WTC11 (cell line): ENCODE results near the gene SLC34A1. TPM values are rescaled to one million over a fixed set of nuclear protein-coding genes. Genes with fewer than 3 reads are reported as not detected.

Experiments used
- total RNA-seq: library from RNA; stranded (reverse); gene quantifications from 3 replicates; pipeline ENCODE4 v1.2.3, GENCODE V29; 2021
- TF ChIP-seq, protein P1 (sequence below): fragments of 250-450 bp; sonication (Bioruptor Pico); IDR thresholded peaks from 2 replicates; pipeline ENCODE4 v1.9.0; 2021; ENCODE audit warnings: mild to moderate bottlenecking

Gene SLC34A1
- total RNA-seq, 1 experiment from 2014 or later, result not detected

DNA sequence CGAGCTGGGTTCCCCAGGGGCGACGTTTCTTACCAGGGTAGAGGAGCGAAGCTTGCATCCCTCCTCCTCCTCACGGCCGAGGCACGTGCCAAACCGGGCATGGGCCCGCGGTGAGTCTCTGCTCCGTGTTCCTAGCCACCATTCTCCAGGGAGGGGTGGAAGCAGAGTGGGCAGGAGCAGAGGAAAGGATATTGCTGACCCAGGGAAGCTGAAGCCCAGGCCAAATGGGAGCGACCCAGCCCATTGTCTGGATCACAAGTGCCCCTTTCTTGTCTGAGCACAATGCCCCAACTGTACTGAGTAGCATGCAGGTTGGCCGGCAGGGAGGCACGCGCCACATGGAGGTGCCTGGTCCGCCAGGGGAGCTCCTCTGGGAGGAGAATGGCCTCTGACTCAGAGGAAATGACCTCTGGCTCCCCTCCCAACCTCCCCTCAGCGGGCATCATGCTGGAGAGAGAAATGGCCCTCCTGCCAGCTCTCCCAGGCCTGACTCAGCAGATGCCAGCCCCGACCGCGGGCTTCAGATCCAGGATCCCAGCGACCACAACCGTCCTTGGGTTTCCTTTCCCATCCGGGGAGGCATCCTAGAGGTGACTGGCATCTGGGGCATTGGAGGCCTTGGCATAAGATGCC is 63.5 kb downstream of the SLC34A1 start (continued):
- TF ChIP-seq, protein P1, sequence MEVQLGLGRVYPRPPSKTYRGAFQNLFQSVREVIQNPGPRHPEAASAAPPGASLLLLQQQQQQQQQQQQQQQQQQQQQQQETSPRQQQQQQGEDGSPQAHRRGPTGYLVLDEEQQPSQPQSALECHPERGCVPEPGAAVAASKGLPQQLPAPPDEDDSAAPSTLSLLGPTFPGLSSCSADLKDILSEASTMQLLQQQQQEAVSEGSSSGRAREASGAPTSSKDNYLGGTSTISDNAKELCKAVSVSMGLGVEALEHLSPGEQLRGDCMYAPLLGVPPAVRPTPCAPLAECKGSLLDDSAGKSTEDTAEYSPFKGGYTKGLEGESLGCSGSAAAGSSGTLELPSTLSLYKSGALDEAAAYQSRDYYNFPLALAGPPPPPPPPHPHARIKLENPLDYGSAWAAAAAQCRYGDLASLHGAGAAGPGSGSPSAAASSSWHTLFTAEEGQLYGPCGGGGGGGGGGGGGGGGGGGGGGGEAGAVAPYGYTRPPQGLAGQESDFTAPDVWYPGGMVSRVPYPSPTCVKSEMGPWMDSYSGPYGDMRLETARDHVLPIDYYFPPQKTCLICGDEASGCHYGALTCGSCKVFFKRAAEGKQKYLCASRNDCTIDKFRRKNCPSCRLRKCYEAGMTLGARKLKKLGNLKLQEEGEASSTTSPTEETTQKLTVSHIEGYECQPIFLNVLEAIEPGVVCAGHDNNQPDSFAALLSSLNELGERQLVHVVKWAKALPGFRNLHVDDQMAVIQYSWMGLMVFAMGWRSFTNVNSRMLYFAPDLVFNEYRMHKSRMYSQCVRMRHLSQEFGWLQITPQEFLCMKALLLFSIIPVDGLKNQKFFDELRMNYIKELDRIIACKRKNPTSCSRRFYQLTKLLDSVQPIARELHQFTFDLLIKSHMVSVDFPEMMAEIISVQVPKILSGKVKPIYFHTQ, result no peak

Other genes with a start within 250 kb of the SLC34A1 start
- gene RAB24, start 80.7 kb upstream of the SLC34A1 start, total RNA-seq, result 37.0 to 40.2 TPM (median 38.0 TPM) in 3 replicates
- 235 to 273 TPM (median 245 TPM) in 3 replicates for gene PRELID1, start 80.6 kb upstream of the SLC34A1 start, total RNA-seq
- gene MXD3, start 72.5 kb upstream of the SLC34A1 start, total RNA-seq, result 16.9 to 25.7 TPM (median 18.8 TPM) in 3 replicates
- 141 to 162 TPM (median 147 TPM) in 3 replicates for gene LMAN2, start 32.8 kb upstream of the SLC34A1 start, total RNA-seq
- 60.4 to 74.6 TPM (median 64.6 TPM) in 3 replicates for gene RGS14, start 26.5 kb upstream of the SLC34A1 start, total RNA-seq
- gene PFN3, start 16.2 kb downstream of the SLC34A1 start, total RNA-seq, result 0.48 TPM in 1 of 3 replicates, not detected in the others
- gene F12, start 25.1 kb downstream of the SLC34A1 start, total RNA-seq, result 10.0 to 12.8 TPM (median 12.1 TPM) in 3 replicates
- gene GRK6, start 42.2 kb downstream of the SLC34A1 start, total RNA-seq, result 60.7 to 69.2 TPM (median 61.7 TPM) in 3 replicates
- gene PRR7, start 62.4 kb downstream of the SLC34A1 start, total RNA-seq, result 13.1 to 14.7 TPM (median 14.6 TPM) in 3 replicates
- gene DBN1, start 89.2 kb downstream of the SLC34A1 start, total RNA-seq, result 267 to 288 TPM (median 269 TPM) in 3 replicates
- gene PDLIM7, start 113.2 kb downstream of the SLC34A1 start, total RNA-seq, result 124 to 142 TPM (median 139 TPM) in 3 replicates
- 9.0 to 9.9 TPM (median 9.0 TPM) in 3 replicates for gene DOK3, start 125.4 kb downstream of the SLC34A1 start, total RNA-seq
- 136 to 156 TPM (median 137 TPM) in 3 replicates for gene DDX41, start 132.5 kb downstream of the SLC34A1 start, total RNA-seq
- gene FAM193B, start 170.1 kb downstream of the SLC34A1 start, total RNA-seq, result 95.1 to 101 TPM (median 95.6 TPM) in 3 replicates
- 164 to 172 TPM (median 170 TPM) in 3 replicates for gene TMED9, start 207.8 kb downstream of the SLC34A1 start, total RNA-seq
- 20.3 to 22.5 TPM (median 21.7 TPM) in 3 replicates for gene B4GALT7, start 215.7 kb downstream of the SLC34A1 start, total RNA-seq